Midbrain (tissue), 1 donor: Measurements from ENCODE around the gene VANGL1.

Experiments
- DNase-seq: peaks from one replicate; lab custom pipeline; 2025; lab: John Stamatoyannopoulos, UW

Gene VANGL1

DNA sequence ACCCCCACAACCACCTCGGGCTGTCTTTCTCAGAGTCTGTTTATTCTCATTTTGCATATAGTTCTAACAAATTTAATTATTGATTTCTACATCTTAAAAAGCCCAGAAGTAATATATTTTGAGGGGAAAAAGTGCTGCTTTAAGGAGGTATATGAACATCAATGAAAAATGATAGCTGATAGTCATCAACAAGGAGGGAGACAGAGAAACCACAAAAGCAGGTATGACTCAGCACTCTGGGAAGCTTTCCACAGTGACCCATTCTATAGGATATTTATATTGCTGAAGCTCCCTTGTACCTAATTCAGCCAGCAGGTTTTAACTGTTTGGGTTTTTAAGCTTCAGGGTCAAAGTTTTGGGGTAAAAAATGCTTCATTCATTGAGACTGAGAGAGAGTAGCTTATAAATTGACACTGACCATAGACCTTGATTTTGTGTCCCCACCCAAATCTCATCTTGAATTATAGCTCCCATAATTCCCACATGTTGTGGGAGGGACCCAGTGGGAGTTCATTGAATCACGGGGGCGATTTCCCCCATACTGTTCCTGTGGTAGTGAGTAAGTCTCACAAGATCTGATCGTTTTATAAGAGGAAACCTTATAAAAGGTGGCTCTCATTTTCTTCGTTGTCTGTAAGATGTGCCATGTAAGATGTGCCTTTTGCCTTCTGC is 27.4 kb downstream of the VANGL1 start:
- DNase-seq = no peak

DNA sequence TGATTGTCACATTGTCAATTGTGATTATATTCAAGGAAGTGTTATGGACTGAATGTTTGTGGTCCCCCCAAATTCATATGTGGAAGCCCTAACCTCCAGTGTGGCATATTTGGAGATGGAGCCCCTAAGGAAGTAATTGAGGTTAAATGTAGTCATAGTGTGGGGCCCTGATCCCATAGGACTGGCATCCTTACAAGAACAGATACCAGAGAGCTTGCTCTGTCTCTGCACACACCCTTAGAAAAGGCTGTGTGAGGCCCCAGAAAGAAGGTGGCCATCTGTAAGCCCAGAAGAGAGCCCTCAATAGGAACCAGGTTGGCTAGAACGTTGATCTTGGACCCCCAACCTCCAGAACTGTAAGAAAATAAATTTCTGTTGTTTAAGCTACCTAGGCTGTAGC is 28.1 kb downstream of the VANGL1 start:
- DNase-seq = no peak

DNA sequence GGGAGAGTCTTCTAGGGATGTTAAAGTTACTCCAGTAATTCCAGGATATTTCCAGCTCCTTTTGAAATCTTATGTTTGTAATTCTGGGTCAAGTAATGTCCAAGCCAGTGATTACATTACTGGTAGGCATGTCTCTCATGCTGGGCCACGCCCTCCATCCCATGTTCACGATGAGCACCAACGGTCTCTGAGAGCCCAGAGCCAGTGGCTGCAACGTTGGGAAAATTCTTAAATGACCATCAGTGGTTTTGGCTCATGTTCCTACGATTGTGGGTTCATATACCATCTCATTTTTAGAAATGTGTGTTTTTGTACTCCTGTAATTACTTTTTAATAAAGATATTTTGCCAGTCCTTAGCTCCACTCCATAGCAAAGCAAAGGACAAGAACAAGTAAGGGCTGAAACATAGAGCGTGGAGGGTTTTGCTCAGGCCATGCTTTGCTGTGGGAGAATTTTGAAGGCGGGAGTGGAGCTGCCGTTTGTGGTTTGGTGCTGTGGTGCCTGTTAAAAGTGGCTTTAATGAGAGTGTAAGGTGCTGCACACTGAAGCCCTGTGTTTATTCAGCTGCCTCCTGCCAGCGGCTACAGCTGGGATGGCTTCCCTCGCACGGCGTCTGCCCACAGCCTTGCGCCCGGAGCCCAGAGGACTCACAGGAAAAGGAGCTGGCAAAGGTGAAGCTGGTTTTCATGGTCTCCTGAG is 28.9 kb downstream of the VANGL1 start:
- no peak for DNase-seq

DNA sequence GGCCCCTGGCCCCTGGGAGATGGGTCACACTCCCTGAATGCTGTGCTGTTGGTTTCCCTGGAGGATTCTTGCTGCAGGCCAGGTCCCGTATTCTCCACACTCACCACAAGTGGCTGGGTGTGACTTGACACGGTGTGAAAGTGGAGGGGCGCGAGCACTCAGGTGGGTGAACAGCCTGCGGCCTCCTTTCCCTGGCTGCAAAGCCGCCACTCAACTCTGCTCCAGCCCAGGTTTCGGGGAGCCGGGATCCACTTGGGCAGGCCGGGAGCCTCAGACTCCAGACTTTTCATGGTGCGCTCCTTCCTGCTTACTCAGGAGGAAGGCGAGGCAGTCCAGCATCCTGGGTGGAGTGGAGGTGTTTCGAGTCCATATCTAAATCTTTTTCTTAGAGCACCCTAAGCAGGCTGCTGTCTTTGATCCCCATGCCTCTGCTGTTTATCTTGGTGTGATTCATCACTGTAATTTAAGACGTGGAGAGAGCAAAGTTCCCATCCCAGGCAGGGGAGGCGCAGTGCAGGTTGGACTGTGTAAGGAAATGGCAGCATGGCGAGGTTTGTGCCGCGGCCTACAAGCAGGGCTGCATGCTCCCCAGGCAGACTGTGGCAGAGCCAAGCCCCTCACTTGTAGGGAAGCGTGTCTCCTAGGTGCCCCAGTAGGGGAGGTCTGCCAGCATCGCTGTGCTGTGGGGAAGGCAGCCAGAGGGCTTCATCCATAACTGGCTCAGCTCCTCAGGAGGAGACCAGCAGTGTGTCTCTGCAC is 29.6 kb downstream of the VANGL1 start:
- DNase-seq = peak; percentile 26

DNA sequence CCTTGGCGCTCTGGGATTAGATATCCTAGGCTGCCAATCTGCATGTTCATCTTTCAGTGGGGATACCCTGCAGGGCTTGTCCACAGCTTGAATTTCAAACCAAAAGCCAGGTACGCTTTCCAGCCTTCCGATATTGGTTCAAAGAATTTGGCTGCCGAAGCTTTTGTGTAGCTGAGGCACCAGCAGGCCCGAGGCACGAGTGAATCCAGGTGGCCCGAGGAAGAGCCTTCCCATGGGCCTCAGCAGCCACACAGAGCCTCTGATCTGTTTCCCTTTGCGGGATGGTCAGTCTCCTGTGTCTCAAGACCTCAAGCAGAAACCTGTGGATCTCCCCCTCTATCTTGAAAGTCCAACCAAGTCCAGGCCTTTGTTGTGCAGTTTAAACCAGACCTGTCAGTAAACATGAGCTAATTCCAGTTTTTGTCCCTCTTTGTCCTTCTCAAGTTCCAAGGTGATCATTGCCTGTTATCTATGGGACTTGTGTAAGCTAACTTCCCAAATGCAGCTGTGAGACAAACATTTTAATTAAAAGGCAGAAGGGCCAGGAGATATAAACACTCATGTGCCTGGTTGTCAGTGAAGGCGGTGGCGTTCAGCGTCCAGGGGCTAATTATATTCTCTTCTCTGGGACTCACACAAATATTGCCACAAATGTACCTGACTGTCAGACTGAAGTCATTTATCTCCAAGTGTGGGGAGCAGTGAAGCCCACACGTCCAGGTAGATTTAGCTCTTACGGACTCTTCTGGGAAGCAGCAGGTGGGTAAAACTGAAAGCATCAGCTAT is 30.6 kb downstream of the VANGL1 start:
- DNase-seq = no peak

DNA sequence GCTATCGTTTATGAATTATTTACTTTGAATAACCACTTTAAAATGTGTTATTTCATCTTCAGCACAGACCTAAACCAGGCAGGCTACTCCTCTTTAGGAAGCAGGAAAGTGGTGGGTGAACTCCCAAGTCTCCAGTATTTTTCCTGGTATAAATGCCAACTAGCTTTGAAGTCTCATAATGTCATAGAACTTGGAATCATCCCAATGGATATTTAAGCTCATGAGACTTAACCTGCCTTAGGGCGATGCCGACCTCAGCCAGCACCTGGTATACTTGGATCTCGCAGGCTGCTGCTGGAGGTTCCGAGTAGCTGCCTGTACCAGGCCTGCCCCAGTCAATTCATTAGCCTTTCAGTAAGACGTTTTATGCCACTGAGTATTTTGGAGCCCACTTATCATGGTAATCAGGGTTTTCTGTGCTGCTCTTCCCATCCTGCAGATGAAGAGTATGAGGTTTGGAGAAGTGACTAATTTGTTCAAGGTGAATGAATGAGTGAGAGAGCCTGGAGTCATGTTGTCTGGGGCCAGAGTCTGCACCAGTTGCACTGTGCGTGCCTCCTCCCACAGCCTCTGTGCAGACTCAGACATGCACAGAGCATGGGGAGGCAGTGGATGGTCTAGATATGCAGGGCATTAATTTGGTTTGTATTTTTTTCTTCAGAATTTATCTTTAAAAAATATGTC is 34.9 kb downstream of the VANGL1 start:
- no peak for DNase-seq

DNA sequence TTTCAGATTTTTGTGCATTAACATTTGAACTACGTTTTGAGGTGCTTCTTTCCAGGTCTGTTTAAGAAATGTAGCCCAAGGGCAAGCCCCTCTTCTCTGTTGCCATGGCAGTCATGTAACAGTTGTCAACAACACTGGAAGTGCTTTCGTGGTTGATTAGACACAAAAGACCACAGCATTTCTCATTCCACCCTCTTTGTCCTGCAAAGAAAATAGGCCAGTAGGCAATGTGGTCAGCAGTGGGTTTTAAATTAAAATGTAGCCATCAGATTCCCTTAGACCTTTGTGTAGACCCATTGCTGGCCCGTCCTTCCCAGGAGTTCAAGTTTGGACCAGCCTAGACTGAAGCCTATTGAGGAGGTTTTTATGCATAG is 35.4 kb downstream of the VANGL1 start:
- no peak for DNase-seq

DNA sequence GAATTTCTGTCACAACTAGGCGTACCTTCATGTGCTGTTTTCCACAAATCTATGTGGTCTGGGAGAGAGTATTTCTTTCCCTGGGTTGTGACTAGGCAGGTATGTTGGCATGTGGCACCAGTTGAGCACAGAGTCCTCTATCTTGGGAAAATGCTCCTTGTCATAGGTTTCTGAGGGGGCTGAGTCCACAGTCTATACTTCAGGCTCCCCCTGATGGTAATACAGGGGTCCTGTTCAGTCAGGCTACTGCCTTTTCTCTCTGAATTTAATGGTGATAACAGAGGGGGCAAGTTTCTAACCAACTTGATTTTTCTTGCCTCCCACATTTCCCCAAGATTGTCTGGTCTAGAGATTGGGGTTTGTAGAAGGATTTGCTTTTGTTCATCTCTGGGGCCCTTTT is 35.8 kb downstream of the VANGL1 start:
- no peak for DNase-seq

DNA sequence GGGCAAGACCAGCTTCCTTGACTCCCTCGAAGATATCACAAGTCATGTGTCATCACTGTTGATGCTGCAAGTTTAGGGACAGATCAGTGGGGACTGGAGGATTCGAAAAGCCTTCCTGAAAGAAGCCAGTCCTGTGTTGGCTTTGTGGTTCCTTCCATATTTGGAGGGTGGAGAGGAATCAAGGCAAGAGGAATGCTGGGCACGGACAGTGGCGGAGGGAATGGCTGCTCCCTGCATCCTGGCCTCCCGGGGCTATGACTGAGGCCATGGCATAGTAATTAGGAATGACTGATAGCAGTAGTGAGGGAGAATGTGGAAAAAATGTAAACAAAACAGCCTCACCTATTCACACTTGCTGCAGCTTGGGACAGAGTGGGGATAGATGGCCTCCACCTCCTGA is 36.4 kb downstream of the VANGL1 start:
- DNase-seq = no peak

DNA sequence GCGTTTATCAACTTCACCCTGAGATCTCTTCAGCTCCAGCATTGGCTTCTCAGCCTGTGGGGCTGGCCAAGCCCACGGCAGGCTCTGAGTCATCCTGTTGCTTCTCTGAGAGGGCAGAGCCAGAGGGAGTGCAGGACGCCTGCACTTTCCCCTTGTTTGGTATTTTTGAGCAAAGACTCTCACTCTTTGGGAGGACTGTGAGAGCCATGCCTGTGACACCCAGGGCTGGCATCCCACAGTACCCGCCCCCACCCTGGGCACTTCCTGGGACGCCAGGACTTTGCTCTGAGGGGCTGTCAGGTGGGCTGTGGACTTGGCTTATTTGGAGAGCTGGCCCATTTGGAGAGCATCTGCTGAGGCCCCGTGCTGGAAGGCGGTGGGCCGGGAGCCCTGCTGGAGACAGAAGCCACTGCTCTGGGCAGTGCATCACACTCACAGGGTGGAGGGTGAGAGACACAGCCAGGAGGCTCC is 37.4 kb downstream of the VANGL1 start:
- no peak for DNase-seq

DNA sequence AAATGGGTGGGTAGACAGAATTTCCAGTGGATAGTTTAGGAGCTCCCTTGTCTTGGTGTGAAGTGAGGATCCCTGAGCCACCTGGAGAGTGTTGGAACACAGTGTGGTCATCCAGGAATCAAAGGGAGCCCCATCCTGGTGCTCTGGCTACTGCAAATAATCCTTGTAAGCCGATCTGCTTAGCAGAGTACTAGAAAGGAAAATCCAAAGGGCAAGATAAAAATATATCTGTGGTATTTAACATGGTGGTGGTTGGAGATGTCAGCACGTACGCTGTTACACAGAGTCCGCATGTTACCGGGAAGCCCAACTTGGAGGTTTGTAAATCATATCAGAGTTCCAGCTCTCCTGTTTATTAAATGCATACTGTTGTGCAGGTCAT is 39.0 kb downstream of the VANGL1 start:
- DNase-seq = no peak

DNA sequence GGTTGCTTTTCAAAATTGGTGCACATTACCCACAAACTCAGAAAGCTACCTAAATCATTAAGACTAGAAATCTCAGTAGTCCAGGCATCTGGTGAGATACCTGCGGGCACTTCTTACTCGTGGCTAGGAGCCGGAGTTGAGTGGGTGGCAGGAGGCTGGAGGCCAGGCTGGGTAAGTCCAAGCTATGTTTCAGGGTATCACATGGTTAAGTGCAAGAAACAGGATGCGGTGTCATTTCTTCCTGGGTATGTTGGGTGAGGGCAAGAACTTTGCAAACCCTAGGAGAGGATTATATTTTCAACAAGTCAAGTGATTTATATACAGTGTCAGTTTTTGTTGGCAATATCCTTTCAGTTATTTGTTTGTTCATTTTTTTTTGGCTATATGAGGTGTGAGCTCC is 41.0 kb downstream of the VANGL1 start:
- no peak for DNase-seq

DNA sequence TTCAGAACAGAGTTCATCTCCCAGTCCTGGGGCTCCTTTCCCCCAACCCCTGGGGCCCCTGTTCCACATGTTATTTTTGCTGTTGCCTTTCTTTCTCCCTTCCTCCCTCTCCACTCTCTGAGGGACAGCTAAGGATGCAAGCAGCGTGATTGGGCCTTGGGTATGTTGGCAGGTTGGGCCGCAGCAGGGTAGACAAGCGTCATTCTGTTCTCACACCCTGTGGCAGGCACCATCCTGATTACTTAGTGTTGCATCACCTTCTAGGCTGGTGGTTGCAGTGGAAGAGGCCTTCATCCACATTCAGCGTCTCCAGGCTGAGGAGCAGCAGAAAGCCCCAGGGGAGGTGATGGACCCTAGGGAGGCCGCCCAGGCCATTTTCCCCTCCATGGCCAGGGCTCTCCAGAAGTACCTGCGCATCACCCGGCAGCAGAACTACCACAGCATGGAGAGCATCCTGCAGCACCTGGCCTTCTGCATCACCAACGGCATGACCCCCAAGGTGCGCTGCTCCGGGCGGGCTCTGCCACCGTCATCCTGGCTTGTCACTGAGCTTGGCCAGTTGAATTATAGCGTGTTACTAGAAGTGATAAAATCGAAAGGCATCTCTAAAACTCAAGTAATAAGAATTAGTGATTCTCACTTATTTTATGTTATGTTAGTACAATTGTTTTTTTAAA is 43.4 kb downstream of the VANGL1 start:
- no peak for DNase-seq

DNA sequence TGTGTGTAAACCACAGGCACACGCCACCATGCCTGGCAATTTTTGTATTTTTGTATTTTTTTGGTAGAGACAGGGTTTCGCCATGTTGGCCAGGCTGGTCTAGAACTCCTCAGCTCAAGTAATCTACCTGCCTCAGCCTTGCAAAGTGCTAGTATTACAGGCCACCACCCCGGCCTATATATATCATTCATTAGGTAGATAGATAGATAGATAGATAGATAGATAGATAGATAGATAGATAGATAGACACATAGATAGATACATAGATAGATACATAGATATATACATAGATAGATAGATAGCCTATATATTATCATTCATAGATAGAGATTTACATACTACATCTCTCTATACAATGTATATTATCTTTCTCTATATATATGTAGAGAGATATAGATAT is 46.0 kb downstream of the VANGL1 start:
- no peak for DNase-seq

DNA sequence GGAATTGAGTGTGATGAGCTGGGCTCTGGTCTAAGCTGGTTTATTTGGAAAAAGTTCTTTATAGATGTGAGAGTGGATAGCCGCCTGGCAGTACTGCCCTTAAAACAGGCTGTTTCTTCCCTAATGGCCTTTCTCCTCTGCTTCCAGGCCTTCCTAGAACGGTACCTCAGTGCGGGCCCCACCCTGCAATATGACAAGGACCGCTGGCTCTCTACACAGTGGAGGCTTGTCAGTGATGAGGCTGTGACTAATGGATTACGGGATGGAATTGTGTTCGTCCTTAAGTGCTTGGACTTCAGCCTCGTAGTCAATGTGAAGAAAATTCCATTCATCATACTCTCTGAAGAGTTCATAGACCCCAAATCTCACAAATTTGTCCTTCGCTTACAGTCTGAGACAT is 49.2 kb downstream of the VANGL1 start:
- no peak for DNase-seq

DNA sequence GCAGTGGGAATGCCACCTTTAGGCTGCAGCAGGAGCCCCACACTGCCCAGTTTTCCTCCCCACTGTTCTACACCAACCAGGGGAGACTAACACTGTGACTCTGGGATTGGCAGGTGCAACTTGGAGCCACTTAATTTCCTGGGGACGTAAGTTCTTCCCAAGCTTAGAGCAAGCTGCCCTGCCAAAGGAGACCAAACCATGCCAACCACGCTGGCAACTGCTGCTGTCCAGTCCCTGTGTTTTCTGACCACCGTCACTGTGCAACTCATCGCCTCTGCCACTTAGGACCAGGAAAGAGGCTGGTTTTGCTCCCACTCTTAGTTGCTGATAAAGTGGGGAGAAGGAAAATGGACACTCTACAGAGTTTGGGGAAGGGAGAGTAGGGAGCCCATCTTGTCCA is 50.5 kb downstream of the VANGL1 start:
- DNase-seq = no peak

DNA sequence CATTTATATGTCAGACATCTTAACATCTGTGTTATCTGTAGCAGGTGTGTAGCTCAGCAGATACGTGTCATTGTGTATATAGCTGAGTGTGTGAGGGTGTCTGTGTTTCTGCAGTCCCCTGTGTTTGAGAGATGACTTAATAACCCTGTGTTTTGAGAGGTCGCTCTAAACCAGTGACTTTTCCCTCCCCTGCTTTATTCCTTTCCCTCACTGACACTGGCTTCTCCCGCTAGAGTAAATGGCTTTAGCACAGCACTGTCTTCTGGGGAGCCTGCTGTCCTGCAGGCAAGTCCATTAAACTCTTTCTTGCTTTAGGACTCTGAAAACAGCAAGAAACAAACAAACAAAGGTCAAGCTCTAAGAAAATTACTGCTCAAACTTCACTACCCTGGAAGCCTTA is 53.0 kb downstream of the VANGL1 start:
- DNase-seq = no peak

DNA sequence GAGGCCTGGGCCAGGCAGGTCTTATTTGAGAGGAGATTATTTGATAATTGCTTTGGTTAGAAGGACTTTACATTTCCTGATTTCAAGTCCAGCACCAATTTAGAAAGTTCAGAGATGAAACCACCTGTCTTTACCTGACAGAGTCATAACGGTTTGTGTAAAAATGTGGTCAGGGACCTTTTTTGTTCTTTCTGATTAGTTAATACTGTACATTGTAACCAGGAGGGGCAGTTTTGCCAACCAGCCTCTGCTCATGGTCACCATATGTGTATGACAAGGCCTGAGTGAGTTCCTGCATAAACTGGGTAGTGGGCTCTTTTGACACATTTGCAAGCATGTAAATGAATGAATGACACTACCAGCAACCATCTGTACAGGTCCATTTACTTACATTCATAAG is 55.8 kb downstream of the VANGL1 start:
- no peak for DNase-seq

DNA sequence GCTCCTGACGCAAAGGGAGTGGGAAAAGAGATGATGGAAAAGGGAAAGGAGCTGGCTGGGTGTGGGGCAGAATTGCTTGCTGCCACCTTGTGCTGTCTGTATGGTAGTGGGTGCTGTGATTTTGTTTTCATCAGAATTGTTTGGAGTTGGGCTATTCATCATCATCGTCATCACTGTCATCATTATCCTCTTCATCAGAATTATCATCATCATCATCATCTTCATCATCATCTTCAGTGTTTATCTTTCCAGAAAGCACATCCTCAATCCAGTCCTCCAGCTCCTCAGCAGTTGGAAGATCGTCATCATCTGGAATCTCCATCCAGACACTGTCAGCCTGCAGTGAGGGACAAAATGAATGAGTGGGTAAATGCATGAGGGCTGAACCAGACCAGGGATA is 59.3 kb downstream of the VANGL1 start:
- no peak for DNase-seq

DNA sequence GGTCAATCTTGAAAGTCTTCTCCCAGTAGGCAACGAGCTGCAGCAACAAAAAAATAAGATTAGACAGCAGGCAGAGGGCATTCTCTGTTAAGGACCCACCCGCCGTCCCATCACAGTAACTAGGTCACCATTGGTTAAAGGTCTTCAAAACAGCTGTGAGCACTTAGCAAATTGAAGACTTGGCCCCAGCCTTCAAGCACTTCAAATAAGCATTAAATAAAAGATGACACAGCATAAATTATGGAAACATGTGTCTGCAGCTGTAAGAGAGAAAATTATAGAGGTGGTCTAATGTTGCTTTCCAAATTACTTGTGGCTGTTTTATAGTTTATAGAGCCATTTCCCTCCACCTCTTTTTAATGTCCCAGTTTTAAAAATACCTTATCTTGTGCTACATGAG is 61.2 kb downstream of the VANGL1 start:
- no peak for DNase-seq
